NT2/D1 (cell line): ENCODE results near the gene MRPL36.

Source experiments
- DNase-seq: peaks from one replicate; pipeline ENCODE4 v3.0.0-alpha.2; 2011; ENCODE audit warnings: low read depth, low spot score
- H3K27me3 ChIP-seq: 2 replicates; pipeline ENCODE4 v1.6.0; 2011; ENCODE audit warnings: mild to moderate bottlenecking; ENCODE audit not compliant: insufficient read length, insufficient read depth
- H3K36me3 ChIP-seq: 2 replicates; pipeline ENCODE4 v1.6.1; 2011; ENCODE audit warnings: mild to moderate bottlenecking, low read length, mixed read lengths; ENCODE audit not compliant: insufficient read depth, insufficient read length
- H3K4me1 ChIP-seq: 2 replicates; pipeline ENCODE4 v1.5.1; 2011; ENCODE audit not compliant: insufficient read depth, insufficient read length
- H3K4me3 ChIP-seq: 2 replicates; pipeline ENCODE4 v1.5.1; 2011; ENCODE audit warnings: low read depth; ENCODE audit not compliant: insufficient read length
- H3K9ac ChIP-seq: 2 replicates; pipeline ENCODE4 v1.6.0; 2011; ENCODE audit warnings: low read depth; ENCODE audit not compliant: insufficient read length
- H3K9me3 ChIP-seq: 2 replicates; pipeline ENCODE4 v1.5.1; 2011; ENCODE audit warnings: mild to moderate bottlenecking, low read length; ENCODE audit not compliant: insufficient read depth
- SUZ12 ChIP-seq: IDR thresholded peaks from 2 replicates; pipeline ENCODE4 v1.6.1; 2011; ENCODE audit not compliant: insufficient read length, insufficient read depth; ENCODE audit errors: extremely low read depth
- YY1 ChIP-seq: IDR thresholded peaks from 2 replicates; pipeline ENCODE4 v1.6.1; 2011; ENCODE audit not compliant: insufficient read length, insufficient read depth
- ZNF274 ChIP-seq: IDR thresholded peaks from 2 replicates; pipeline ENCODE4 v1.6.1; 2011; ENCODE audit warnings: mild to moderate bottlenecking, low read depth, low read length

Gene MRPL36

DNA sequence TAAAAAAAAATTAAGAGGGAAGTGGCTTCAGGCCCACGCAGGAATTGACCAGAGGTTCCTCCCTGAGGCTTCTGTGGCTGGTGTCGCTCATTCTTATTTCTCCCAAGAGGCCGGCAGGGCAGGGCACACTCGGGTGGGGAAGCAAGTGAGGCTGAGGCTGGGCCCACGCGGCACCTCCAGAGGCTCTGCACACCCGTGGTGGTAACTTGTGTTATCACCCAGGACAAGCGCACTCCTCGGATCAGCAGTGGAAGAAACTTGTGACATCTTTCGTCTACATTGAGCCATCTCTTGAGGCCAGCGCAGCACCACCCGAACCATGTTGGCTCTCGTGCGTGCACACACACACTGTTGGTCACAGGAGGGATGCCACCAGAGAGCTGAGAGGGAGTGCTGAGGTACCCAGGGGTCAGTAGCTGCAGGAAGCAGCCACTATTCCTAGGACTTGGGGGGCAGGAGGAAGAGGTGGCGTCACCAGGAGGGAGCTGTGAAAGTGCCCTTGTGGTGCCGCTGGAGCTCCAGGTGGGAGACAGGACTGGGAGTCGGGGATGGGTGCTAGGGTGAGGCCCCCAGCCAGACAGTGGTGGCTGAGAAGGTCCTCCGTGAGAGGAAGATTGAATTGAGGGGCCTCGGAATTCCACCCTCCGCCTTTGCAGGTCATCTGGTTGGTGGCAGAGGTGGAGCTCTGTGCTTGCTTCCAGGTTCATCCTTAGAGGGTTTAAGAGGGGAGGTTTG is 8.0 kb upstream of the MRPL36 start:
- no peaks in the 10 kb centered on the region for H3K27me3 ChIP-seq
- H3K36me3 ChIP-seq = peaks cover 92% of the 10 kb centered on the region
- TF ChIP-seq ZNF274 = no peak
- no peak for TF ChIP-seq YY1
- no peak for TF ChIP-seq SUZ12
- DNase-seq = no peak
- H3K9ac ChIP-seq = no peak overlapping the region
- H3K4me1 ChIP-seq = no peaks in the 10 kb centered on the region
- no peak overlapping the region for H3K4me3 ChIP-seq
- H3K9me3 ChIP-seq = no peaks in the 10 kb centered on the region

DNA sequence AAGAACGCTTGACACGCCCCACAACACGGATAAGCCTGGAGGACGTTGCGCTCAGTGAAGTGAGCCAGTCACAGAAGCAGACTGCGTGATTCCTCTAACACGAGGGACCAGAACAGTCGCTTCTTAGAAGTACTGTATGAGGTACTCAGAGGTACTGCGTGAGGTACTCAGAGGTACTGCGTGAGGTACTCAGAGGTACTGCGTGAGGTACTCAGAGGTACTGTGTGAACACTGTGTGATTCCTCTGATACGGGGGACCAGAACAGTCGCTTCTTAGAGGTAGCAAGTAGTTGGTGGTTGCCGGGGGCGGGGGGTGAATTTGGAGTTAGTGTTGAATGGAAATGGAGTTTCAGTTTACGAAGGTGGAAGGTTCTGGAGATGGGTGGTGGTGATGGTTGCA is 7.3 kb upstream of the MRPL36 start:
- TF ChIP-seq SUZ12 (no peak), YY1 (no peak), ZNF274 (no peak)
- H3K36me3 ChIP-seq = peaks cover 93% of the 10 kb centered on the region
- no peak overlapping the region for H3K4me3 ChIP-seq
- no peaks in the 10 kb centered on the region for H3K9me3 ChIP-seq
- no peak overlapping the region for H3K9ac ChIP-seq
- no peak for DNase-seq
- H3K4me1 ChIP-seq = no peaks in the 10 kb centered on the region
- H3K27me3 ChIP-seq = no peaks in the 10 kb centered on the region

DNA sequence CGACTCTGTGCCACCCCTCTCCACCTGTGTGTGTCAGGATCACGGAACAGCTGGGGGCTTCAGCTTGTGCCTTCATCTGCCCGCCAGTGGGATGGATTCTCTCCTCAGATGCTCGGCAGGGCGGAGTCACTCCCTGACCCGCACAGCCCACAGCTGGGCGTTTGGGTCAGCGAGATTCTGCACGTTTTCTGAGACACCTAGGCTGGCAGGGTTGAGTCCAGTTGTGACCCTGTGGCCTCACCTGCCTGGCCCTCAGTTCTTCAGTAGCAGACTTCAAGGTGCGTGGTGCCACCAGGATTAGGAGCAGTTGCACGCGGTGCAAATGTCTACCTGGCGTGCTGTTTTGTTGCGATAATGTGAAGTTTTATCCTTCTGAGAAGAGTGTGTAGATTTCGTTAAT is 6.6 kb upstream of the MRPL36 start:
- H3K9ac ChIP-seq = no peak overlapping the region
- DNase-seq = no peak
- H3K36me3 ChIP-seq = peaks cover 85% of the 10 kb centered on the region
- TF ChIP-seq ZNF274 (no peak), YY1 (no peak), SUZ12 (no peak)
- H3K4me3 ChIP-seq = no peak overlapping the region
- H3K9me3 ChIP-seq = no peaks in the 10 kb centered on the region
- H3K27me3 ChIP-seq = no peaks in the 10 kb centered on the region
- H3K4me1 ChIP-seq = no peaks in the 10 kb centered on the region

DNA sequence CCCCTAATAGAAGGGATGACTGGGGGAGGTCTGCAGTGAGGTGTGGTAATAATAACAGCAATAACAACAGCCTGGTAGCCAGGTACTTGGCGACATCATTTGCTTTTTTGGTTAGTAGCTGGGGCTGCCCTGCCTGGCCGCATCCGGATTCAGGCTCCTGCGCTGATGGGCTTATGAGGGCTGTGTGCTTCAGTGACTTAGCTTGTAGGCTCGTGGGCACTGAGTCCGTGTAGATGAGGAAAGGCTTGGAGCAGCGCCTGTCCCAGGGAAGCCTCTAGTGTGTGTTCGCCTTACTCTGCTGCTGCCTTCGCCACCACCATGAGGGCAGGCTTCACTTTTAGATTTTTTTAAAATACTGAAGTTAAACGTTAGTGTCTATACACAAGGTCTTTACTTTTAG is 6.1 kb upstream of the MRPL36 start:
- no peak for DNase-seq
- no peak overlapping the region for H3K4me3 ChIP-seq
- TF ChIP-seq YY1 (no peak), SUZ12 (no peak), ZNF274 (no peak)
- H3K9me3 ChIP-seq = no peaks in the 10 kb centered on the region
- no peaks in the 10 kb centered on the region for H3K27me3 ChIP-seq
- H3K4me1 ChIP-seq = no peaks in the 10 kb centered on the region
- H3K36me3 ChIP-seq = peaks cover 81% of the 10 kb centered on the region
- H3K9ac ChIP-seq = no peak overlapping the region

DNA sequence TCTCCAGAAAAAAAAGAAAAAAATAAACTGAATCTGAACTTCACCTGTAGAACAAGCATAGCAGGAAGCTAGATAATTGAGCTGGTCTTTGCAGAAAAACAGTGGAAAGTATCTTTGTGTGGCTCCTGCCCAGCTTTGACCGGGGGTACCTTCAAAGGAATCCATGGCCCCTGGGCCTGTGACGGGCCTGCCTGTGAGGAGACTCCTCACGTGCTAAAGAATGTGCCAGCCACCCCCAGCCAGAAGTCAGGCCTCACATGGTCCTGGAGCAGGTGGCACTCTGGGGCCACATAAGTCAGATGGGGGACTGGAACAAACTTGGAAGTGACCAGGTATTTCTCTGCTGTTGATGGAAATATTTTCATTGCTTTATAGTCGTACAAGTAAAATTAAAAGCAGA is 5.7 kb upstream of the MRPL36 start:
- no peaks in the 10 kb centered on the region for H3K27me3 ChIP-seq
- peaks cover 77% of the 10 kb centered on the region for H3K36me3 ChIP-seq
- H3K9ac ChIP-seq = no peak overlapping the region
- no peak overlapping the region for H3K4me3 ChIP-seq
- no peaks in the 10 kb centered on the region for H3K9me3 ChIP-seq
- H3K4me1 ChIP-seq = no peaks in the 10 kb centered on the region
- no peak for TF ChIP-seq YY1
- no peak for TF ChIP-seq SUZ12
- no peak for TF ChIP-seq ZNF274
- DNase-seq = no peak

DNA sequence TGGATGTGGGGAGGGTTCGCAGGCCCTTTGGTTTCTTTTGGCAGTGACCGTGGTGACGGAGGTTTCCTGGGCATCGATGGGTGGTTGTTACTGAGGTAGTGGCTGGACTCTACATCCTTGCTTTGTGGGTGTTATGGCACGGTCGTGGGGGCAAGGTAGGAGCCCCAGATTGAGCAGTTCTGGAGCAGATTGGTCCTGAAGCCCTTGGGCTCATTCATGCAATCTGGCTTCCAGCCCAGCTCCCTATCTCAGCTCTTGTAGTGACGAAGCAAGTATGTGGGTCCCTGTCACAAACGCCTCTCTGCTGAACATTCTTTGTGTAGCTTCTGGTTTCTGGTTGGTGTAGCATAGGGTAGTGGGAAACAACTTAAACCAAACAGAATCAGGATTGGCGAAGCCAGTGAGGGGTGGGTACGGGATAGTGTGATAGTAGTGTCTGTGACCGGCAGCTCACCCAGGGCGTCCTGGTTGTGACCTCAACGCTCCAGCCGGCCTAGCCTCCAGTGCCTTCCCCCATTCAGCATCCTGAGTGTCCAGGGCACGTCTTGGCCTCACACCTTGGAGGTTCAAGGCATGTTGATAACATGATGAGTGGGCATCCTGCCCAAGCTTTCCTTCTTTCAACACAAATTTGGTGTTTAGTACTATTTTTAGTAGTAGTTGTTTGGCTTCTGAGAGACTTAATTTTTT is 4.5 kb upstream of the MRPL36 start:
- H3K9me3 ChIP-seq = no peaks in the 10 kb centered on the region
- H3K4me1 ChIP-seq = no peaks in the 10 kb centered on the region
- peaks cover 65% of the 10 kb centered on the region for H3K36me3 ChIP-seq
- no peaks in the 10 kb centered on the region for H3K27me3 ChIP-seq
- no peak for DNase-seq
- no peak overlapping the region for H3K4me3 ChIP-seq
- no peak for TF ChIP-seq YY1
- no peak for TF ChIP-seq ZNF274
- TF ChIP-seq SUZ12 = no peak
- no peak overlapping the region for H3K9ac ChIP-seq

DNA sequence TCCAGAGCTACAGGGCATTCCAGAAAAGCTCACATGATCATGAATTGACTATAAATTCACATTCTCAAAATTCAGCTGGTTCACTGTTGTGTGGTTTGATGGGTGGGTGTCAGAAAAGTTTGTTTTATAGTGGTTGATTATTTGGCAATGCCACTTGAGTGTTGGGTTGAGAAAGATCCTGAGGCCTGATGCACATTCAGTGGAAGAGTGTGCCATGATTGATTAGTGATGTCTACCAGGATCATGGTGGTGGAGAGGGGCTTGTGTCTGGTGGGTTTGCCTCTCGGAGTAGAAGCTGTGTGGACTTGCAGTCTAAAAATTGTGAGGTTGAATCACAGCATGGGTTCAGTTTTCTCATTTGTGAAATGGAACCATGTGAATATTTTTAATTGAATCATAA is 3.6 kb upstream of the MRPL36 start:
- H3K9ac ChIP-seq = no peak overlapping the region
- no peak overlapping the region for H3K4me3 ChIP-seq
- DNase-seq = no peak
- no peaks in the 10 kb centered on the region for H3K9me3 ChIP-seq
- peaks cover 67% of the 10 kb centered on the region for H3K36me3 ChIP-seq
- H3K4me1 ChIP-seq = no peaks in the 10 kb centered on the region
- no peaks in the 10 kb centered on the region for H3K27me3 ChIP-seq
- TF ChIP-seq YY1 = no peak
- no peak for TF ChIP-seq SUZ12
- no peak for TF ChIP-seq ZNF274
